Thyroid gland (tissue), 4 donors: ENCODE results near the gene PRKCE.

ENCODE experiments used
- POLR2A ChIP-seq, 2 donors: fragments of 450-650 bp; IDR thresholded peaks; one replicate each; pipeline ENCODE4 v1.6.1; 2017; ENCODE audit warnings: antibody characterized with exemption in 2 of 2, mild to moderate bottlenecking in 2 of 2, moderate library complexity in 1 of 2
- TF ChIP-seq, protein P1 (sequence below), 6 experiments: fragments of 200-600 bp in 3 of 6; fragments of 450-650 bp in 3 of 6; sonication (generic) in 3 of 6; IDR thresholded peaks; one replicate each; pipeline ENCODE4 v1.5.1; 2016 to 2019; ENCODE audit warnings: antibody characterized with exemption in 6 of 6, mild to moderate bottlenecking in 2 of 6, inconsistent platforms in 1 of 6, moderate library complexity in 1 of 6

DNA sequence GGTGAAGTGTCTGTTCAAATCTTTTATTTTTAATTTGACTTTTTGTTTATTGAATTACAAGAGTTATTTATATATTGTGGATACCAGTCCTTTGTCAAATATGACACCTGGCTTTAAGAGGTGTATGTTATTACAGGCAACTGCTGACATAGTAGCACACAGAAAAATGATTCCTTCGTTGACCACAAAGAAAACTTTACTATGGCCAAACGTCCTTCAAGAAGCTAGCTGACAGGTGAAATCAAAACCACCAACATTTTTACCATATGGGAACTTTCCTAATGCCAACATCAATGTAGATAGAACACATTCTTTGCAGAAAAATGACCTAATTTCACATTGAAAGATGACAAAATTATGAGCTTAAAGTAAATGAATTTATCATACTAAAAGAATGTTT, 34.0 kb upstream of the PRKCE start:
- TF ChIP-seq, protein P1, sequence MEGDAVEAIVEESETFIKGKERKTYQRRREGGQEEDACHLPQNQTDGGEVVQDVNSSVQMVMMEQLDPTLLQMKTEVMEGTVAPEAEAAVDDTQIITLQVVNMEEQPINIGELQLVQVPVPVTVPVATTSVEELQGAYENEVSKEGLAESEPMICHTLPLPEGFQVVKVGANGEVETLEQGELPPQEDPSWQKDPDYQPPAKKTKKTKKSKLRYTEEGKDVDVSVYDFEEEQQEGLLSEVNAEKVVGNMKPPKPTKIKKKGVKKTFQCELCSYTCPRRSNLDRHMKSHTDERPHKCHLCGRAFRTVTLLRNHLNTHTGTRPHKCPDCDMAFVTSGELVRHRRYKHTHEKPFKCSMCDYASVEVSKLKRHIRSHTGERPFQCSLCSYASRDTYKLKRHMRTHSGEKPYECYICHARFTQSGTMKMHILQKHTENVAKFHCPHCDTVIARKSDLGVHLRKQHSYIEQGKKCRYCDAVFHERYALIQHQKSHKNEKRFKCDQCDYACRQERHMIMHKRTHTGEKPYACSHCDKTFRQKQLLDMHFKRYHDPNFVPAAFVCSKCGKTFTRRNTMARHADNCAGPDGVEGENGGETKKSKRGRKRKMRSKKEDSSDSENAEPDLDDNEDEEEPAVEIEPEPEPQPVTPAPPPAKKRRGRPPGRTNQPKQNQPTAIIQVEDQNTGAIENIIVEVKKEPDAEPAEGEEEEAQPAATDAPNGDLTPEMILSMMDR (IDR thresholded peaks at IDR 0.05), result no peak
- no peak for TF ChIP-seq POLR2A (IDR thresholded peaks at IDR 0.05)
